ENCODE measurements around the gene TNFRSF4.

TNFRSF4 gene

GRCh38 chr1:1204998-1205768, 8.8 kb downstream of the TNFRSF4 start:
- TF ChIP-seq CTCF (IDR thresholded peaks at IDR 0.05; ENCODE audit: low read depth, low read length, missing control alignments): no peak
- DNase-seq (ENCODE audit: extremely low read depth, low read depth): no peak
- no peak overlapping the region for H3K4me3 ChIP-seq (replicated peaks; ENCODE audit: low read depth, low read length)

- no peak overlapping the region for H3K4me3 ChIP-seq (replicated peaks; ENCODE audit: low read depth, low read length)
- no peak for TF ChIP-seq CTCF (IDR thresholded peaks at IDR 0.05; ENCODE audit: low read depth, low read length, missing control alignments)
- no peak for DNase-seq (ENCODE audit: extremely low read depth, low read depth)
Observed at GRCh38 chr1:1204425-1204920, 9.5 kb downstream of the TNFRSF4 start.

GRCh38 chr1:1203561-1204424, 10.2 kb downstream of the TNFRSF4 start:
- TF ChIP-seq CTCF (IDR thresholded peaks at IDR 0.05; ENCODE audit: low read depth, low read length, missing control alignments): no peak
- no peak for DNase-seq (ENCODE audit: extremely low read depth, low read depth)
- H3K4me3 ChIP-seq (replicated peaks; ENCODE audit: low read depth, low read length): no peak overlapping the region

GRCh38 chr1:1202831-1203560, 11.0 kb downstream of the TNFRSF4 start:
- H3K4me3 ChIP-seq (replicated peaks; ENCODE audit: low read depth, low read length): no peak overlapping the region
- TF ChIP-seq CTCF (IDR thresholded peaks at IDR 0.05; ENCODE audit: low read depth, low read length, missing control alignments): no peak
- no peak for DNase-seq (ENCODE audit: extremely low read depth, low read depth)

- H3K4me3 ChIP-seq (replicated peaks; ENCODE audit: low read depth, low read length): 0 out of 2 replicates have a peak overlapping the region, but pooled peaks have one; percentile 11
Observed at GRCh38 chr1:1200876-1201810, 12.8 kb downstream of the TNFRSF4 start.

More at GRCh38 chr1:1200876-1201810, 12.8 kb downstream of the TNFRSF4 start:
- no peak for TF ChIP-seq CTCF (IDR thresholded peaks at IDR 0.05; ENCODE audit: low read depth, low read length, missing control alignments)
- no peak for DNase-seq (ENCODE audit: extremely low read depth, low read depth)

All from HFF-Myc (cell line).